Islet of Langerhans (tissue), 1 donor: ENCODE results near the gene TSR2.

Experiments used
- FAIRE-seq: peaks from one replicate; lab custom pipeline; 2011; peaks lifted over from hg19 to GRCh38; lab: Jason Lieb, UNC

TSR2 gene, protein sequence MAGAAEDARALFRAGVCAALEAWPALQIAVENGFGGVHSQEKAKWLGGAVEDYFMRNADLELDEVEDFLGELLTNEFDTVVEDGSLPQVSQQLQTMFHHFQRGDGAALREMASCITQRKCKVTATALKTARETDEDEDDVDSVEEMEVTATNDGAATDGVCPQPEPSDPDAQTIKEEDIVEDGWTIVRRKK

DNA sequence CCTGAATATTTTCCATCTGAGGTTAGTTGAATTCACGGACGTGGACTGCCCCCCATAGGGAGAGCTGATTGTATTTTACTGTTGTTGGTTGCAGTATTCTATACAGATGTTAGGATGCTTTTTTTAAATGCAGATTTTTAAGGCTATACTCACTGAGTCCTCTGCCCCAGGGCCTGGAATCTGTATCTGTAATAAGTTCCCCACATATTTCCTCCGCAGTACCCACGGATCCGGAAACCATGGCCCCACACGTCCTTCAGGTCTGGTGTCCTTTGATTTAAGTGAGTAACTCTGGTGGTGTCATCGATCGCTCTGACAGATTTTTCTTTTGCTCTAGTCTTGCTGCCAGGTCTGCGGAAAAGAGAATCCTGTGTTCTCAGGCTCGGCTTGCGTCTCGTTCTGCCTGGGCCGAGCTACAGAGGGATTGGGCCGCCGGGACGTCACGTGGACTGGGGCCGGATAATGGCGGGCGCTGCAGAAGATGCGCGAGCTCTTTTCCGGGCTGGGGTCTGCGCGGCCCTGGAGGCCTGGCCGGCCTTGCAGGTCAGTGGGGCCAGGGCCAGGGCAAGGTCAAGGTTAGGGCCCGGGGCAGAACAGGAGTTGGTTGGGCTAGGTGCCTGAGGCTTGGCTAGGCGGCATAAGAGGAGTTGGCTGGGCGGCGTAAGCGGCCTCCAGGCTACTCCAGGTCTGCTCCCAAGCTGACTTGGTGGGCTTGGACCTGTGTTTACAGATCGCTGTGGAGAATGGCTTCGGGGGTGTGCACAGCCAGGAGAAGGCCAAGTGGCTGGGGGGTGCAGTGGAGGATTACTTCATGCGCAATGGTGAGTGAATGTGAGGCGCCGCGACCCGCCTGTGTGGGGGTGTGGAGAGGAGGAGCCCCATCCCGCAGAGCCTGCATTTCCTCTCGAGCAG is at the start of gene TSR2:
Gene TSR2 (plus strand): TSS at position 445 of the 912 bp plus-strand sequence. CDS start 18 bp downstream, at position 463.
- FAIRE-seq = peak; percentile 99

DNA sequence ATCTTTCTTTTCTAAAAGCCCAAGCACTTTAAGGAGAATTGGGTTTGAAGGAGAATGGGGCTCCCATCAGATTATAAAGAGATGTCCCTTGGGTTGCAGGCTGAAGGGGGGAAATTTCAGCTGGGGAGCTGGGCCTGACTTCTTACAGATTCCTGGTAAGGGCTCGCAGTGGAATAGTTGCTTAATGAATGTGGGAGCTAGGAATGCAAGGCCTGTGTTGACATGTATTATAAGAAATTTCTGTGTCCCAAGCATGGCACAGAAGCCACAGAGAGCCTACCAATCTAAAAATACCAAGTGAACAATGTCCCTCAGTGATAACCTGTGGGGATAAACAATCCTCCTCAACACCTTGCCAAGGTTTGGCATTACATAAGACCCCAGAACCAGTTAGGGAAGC is 43.1 kb upstream of the TSR2 start:
- no peak for FAIRE-seq

DNA sequence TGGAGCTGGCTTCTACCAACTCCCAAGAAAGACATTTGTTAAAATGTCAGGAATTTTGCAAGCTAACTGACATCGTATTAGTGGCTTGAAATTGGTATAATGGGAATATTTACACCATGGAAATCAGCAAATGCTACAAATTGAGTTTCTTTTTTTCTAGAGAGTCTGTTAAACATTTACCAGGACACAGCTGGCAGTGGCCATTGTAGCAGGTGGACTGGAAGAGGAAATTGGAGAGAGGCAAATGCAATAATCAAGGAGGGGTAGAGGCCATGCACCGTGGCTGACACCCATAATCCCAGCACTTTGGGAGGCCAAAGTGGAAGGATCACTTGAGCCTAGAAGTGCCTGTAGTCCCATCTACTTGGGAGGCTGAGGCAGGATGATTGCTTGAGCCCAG is 32.9 kb upstream of the TSR2 start:
- FAIRE-seq = no peak

DNA sequence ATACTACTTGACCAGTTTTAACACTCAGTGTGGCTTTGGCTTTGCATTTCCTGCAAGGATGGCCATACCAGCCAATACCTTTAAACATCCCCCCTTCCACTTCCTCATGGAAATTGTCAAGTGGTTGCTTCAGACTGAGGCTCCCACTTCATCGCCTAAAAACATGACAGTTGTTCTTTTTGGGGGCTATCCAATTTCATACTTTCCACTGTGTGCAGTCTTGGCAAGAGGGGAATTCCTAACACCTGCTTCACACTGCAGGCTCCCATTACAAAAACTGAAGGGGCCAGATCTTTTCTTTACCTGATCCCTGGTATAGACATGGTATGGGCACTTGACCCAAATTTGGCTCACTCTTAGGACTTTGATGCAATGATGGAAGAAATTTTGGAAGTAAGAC is 28.5 kb upstream of the TSR2 start:
- no peak for FAIRE-seq

DNA sequence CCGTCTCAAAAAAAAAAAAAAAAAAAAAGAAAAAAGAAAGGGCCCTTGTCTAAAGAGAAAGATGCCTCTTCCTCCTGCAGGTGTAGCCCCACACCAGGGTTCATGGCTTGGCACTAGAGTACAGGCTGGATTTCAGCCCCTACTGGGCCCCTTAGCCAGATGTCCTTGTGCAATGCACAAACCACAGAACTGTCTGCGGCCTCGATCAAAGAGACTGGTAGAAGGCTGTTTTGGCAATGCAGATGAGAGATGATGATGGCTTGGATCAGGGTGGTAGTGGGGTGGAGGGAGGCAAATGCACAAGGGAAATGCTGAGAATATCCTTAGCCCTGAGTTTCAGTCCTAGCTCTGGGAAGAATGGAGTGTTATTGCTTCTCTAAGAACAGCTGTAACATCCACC is 26.5 kb upstream of the TSR2 start:
- no peak for FAIRE-seq

DNA sequence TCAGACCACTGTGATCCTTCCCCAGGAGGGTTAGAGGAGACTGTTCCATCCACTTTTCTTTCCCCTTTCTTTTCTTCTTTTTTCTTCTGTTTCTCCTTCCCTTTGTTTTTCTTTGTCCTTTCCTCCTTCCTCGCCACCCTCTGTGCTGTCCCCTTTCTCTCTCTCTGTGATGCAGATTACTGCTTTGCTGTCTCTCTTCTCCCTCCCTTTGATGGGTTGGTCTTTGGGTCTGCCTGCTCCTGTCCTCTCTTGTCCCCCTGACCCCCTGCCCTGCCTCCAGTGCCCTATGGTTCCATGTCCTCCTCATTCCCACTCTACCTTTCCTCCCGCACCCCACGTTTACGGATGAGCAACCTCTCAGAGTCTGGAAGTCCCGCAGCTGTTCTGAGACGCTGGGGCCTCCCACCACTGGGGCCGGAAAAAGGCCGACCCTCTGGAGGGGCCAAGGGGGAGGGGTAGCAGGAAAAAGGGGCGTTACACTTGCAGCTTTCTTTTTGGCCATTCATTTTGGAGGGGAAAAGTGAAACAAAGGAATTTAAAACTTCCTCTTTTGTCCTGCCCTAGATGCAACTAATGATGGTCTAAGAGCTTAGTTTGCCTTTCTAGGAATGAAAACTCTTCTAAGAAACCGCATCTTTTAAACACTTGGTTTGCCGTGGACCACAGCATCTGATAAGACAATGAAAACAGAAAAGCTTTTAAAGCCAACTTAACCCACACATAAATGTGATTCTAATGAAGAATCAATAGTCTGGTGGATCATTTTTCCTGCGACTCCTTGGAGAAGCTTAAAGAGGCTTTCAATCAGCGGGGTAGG is 24.5 kb upstream of the TSR2 start:
- FAIRE-seq = no peak

DNA sequence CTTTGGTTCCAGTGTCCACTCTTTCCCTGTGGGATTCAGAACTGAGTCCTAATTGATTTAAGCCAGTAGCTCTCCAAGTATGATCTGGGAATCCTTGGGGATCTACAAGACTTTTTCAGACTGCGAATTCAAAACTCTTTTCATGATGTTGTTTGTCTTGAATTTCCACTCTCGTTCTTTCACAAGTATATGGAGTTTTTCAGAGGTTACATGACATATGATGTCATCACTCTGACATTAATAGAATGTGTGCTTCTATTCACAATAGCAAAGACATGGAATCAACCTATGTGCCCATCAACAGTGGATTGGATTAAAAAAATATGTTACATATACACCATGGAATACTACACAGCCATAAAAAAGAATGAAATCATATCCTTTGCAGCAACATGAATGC is 23.2 kb upstream of the TSR2 start:
- no peak for FAIRE-seq

DNA sequence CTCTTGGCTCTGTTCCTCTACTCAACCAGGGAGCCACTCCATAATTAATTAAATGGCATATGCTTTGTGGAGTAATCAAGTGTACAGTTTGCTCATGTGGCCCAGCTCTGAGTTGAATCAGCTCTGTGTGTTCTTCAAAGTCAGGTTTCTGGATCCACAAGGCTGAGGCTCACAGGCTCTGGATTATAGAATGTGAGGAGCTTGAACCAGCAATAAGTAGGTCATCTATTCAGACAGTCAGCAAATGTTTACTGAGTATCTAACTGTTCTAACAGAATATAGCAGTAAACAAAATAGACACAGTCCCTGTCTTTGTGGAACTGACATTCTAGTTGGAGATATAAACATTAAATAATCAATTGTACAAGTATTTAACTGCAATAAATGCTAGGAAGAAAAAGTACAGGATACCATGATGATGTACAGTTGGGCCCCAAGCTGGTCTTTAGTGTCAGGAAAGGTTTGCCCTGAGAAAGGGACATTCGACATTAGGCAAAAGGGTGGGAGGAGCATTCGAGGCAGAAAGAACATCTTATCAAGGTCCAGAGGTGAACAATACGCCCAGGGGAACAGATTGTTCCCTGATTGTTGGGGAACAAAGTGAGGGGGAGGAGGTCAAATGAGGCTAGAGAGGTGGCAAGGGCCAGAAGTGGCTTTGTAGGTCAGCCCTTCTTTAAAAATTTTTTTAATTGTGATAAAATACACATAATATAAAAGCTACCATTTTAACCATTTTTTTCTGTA is 20.5 kb upstream of the TSR2 start:
- FAIRE-seq = peak; percentile 85

DNA sequence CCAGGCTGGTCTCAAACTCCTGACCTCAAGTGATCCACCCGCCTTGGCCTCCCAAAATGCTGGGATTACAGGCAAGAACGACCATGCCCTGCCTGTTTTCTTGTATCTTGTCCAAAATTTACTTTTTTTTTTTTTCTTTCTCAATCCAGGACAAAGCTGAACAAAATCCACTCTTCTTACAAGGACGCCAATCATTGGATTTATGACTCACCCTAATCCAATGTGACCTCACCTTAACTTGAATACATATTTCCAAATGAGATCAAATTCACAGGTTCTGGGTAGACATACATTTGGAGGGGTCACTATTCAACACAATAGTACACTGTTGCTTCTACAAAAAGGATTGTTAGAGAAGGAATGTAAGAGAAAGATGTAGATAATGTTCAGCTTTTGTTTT is 18.0 kb upstream of the TSR2 start:
- FAIRE-seq = no peak

DNA sequence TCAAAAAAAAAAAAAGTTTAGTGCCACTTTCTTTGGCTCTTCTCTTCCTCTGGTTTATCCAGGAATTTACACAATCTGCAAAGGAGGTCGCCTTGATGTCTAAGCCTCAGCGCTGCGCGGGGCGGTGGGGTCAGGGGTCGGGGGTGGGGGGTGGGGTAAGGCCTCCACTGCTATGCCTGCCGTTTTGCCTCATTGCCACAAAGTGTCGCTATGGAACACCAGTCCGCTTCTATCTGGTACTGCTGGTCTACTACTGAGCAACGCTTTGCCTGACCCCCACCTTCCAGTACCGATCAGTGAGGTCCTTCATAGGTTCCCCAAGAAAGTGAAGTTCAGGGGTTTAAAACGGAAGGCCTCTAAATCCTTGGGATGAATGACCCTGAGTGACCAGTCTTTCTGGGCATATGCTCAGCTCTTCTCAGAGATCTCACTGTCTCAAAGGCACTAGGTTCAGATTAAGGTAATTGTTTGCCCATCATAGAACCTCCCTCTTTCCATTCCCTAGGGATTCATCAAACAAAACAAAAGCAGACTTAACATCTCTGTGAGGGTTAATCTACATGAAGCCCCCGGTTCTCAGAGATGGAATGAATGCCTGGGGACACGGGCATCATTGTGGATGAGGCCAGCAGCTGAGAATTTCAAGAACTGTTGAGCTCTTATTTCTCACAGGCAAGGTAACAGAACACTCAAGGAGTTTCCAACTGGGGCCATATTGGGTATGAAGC is 16.9 kb upstream of the TSR2 start:
- no peak for FAIRE-seq

DNA sequence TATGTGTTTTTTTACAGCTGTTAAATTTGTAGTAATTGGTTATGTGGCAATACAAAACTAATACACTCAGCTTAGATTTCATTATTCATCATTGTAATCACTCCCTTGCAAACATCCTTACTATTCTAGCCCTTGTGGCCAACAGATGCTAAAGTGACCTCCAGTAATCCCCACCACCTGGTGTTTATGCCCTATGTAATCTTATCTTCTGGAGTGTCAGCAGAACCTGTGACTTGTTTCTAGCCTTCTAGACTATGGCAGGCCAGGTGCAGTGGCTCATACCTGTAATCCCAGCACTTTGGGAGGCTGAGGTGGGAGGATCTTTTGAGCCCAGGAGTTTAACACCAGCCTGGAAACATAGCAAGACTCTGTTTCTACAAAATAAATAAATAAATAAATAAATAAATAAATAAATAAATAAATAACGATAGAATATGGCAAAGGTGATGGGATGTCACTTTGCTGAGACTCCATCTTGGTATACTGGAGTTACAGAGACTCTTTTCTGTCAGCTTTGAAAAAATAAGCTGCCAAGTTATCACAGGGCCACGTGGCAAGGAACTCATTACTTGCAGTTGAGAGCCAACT is 12.3 kb upstream of the TSR2 start:
- FAIRE-seq = peak; percentile 90

DNA sequence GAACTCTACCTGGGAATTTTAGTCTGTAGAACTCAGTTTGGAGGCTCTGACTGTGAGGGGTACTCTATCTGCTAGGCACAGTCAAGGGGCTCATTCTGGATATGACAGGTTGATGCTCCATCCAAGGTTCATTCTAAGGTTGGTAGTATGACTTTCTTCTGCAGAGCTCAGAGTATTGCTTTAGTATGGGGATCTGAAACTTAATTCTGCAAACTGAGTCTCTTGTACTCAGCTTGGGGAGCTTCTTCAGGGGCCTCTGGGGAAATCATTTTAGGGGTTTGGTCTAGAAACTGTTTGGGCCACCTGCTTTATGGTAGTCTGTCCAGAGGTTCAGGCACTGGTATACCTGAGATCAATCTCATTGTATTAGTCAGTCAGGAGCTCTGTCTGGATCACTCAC is 9.7 kb upstream of the TSR2 start:
- no peak for FAIRE-seq

DNA sequence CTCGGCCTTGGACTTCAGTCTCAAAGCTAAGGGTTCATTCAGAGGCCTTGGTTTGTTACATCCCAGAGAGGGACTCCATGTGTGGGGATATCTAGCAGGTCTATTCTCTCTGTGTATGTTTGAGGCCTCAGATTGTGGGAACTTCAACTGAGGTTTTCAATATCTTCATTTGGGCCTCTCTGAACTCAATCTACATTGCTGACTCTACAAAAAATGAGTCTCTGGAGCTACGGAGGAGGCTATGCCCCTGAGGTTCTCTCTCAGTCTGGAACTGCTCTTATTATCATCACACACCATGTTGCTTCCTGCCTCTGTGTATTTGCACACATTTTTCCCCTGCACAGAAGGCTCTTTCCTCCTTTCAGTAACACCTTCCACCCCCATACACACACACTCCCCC is 5.1 kb upstream of the TSR2 start:
- FAIRE-seq = no peak

DNA sequence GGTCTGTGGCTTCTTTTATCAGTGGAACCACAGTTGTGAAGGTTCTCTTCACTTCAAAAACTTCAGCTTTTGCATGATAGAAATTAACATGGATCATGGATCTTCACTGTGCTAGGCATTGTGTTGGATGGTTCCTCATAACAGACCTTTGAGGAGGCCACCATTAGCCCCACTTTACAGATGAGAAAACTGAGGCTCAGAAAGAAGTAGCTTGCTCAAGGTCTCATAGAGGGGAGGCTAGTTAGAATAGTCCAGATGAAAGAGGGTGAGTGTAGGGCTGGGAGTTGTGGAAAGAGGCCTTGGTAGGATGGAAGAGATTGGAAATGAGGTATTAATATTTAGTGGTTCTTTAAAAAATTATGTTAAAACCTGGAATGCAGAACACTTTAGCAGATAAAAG is 2.6 kb downstream of the TSR2 start:
- FAIRE-seq = no peak

DNA sequence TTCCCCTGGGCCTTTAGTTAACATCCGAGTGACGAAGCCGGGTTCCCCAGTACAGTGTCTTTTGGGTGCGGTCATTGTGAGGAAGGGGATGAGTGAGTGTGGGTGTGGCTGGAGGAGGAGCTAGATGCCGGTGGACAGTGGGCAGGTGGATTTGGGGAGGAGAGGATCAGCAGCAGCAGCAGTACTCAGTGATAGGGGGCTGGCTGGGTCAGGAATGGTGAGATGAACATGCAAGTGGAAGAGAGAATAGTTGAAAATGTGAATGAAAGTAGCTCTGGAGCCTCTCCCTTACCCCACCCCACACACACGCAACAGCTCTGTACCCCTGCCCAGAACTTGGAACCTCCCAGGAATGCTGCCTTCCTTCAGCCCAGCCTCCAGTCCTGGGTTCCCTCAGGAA is 4.5 kb downstream of the TSR2 start:
- FAIRE-seq = no peak

DNA sequence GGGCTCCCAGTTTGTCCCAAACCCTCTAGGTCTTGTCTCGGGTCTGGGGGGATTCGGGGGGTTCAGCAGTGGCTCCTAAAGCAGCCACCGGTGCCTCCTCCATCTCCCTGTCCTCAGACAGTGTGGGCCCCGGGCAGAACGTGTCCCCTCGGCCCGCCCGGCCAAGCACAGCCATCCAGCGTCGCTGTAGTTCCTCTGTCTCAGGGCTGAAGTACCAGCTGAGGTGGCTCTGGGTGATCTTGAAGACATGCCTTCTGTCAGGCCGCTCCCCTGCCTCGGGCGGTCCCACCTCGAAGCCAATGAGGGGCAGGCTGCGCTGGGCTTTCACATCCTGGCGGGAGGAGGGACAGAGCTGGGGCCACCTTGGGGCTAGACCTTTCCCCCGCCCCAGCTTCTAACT is 5.9 kb downstream of the TSR2 start:
- FAIRE-seq = no peak

DNA sequence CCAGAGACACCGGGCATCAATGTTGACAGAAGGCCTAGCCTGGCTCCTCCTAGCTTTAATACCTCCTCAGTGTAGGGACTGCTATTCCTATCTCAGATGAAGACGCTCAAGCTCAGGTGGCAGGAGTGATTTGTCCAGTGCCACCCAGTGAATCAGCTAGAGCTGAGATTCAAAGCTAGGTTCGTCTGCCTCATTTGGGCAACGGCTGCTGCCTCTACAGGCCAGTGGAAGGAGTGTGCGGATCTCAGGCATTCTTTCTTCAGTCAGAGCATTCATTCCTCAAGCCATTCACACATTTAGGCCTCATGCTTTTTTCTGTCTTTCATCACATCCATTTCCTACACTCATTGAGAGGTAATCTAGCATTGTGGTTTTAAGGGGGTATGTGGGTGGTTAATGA is 7.3 kb downstream of the TSR2 start:
- no peak for FAIRE-seq

DNA sequence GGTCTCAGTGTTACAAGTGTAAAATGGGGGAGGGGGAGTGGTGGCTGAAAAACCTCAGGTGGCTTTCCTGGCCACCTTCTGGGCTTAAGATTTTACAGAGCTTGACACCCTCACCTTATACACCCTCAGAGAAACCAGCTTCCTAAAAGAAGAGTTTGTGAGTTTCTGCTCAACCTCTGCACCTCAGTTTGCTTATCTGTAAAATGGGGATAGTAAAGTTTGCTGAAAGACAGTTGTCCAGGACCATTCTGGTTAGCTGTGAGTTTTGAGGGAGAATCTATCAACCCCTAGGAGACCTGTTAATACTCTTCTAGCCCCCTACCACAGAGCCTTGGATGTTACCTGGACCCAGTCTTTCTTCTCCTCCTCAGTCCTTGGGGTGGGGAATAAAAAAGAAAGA is 9.7 kb downstream of the TSR2 start:
- no peak for FAIRE-seq

DNA sequence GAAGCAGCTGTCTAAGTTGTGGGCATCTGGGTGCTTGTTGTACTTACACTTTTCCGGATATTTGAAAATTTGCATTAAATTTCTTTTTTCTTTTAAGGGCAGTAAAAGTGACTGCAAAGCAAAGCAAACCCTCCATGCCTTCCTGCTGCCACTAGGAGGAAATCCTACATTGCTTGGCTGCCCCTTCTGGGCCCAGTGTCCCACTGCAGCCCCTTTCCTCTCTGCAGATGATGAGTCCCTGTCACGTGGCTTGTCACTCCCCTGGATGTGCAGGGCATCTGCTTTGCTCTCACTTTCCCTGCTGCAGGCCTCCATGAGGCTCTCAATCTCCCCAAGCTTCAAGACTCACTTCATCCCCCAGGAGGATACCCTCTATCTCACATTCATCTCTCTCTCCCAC is 12.7 kb downstream of the TSR2 start:
- FAIRE-seq = no peak

DNA sequence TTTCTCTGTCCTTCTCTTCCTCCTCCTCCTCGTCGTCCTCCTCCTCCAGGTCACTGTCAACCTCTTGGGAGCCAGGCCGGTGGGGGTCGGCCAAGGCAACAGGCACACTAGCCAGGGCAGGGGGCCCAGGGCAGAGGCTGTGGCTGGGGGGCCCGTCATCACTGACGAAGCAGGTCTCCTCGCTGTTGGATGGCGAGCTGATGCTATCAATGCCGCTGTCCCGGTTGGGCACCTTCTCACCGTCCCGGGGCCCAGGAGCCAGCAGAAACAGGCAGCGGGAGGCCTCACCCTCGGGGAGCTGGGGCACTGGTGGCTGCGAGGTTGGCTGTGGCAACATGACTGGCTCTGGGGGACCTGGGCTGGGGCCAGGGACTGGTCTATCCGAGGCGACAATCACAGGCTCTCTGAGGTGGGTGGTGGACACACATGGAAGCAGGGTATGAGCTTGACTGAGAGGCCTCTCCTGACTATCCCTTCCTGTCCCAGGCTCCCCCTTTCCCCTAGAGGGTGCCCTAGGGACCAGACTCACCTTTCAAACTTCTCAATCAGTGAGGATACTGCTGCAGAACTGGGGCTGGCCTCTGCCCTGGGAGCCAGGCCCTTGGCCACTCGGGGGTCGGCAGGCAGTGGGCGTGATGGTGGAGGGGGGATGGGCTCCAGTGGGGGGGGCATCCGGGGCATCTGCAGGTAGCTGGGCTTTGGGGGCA is 30.0 kb downstream of the TSR2 start:
- FAIRE-seq = no peak
